Activated naive CD8-positive, alpha-beta T cell (primary cell): Measurements from ENCODE around the gene ETV3.

Source experiments
- H3K27ac Mint-ChIP-seq: one replicate; pipeline ENCODE4 v1.8.0; 2021; ENCODE audit warnings: mixed read lengths
- H3K27me3 Mint-ChIP-seq: one replicate; pipeline ENCODE4 v1.8.0; 2021; ENCODE audit warnings: mixed read lengths
- H3K36me3 Mint-ChIP-seq: one replicate; pipeline ENCODE4 v1.8.0; 2021; ENCODE audit warnings: mixed read lengths
- H3K4me1 Mint-ChIP-seq: one replicate; pipeline ENCODE4 v1.8.0; 2021; ENCODE audit warnings: low read depth, mixed read lengths
- H3K4me3 Mint-ChIP-seq: one replicate; pipeline ENCODE4 v1.8.0; 2021; ENCODE audit warnings: mild to moderate bottlenecking, mixed read lengths
- H3K9me3 Mint-ChIP-seq: one replicate; pipeline ENCODE4 v1.8.0; 2021; ENCODE audit warnings: low read depth, mixed read lengths

The ETV3 gene

DNA sequence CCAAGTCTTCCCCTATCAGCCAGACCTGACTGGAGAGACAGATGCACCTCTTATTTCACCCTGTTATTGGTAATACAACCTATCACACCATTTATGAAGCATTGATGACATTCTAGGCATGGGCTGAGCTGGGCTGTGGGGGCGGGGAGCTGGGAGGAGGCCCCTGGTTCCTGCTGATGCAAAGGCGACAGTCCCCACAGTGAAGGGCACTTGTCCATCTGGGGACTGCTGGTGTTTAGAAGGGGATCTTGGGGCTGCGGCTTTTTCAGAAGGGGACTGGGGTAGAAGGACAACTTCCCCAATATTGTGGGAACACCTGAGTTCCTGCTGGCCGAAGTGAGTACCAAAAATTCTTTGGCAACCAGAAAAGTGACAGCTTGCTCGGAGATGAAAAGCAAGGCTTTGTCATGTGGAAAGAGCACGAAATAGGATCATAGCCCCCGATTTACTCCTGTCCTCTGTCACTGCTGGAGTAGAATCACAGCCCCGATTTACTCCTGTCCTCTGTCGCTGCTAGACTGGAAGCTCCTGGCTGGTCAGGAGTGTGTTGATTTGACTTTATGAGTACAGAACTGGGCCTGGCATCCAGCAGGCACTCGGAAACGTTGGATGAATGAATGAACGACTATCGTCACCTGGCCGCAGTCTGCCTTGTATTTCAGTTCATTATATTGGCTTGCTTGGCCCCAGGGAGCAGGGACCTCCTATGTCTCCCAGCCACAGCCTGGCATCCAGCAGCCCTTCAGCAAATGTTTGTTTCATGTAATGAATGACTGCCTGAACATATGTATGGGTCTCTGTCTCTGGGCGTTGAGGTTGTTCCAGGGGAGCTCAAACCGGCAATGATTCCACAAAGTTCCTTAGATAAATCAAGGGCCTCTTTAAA lies 22.1 kb downstream of the ETV3 start:
- peaks cover 3% of the 10 kb centered on the region for H3K4me1 Mint-ChIP-seq
- H3K27me3 Mint-ChIP-seq: peaks cover 3% of the 10 kb centered on the region
- no peak overlapping the region for H3K4me3 Mint-ChIP-seq
- H3K9me3 Mint-ChIP-seq: no peaks in the 10 kb centered on the region
- H3K36me3 Mint-ChIP-seq: no peaks in the 10 kb centered on the region
- peak overlapping the region; percentile 8 for H3K27ac Mint-ChIP-seq

DNA sequence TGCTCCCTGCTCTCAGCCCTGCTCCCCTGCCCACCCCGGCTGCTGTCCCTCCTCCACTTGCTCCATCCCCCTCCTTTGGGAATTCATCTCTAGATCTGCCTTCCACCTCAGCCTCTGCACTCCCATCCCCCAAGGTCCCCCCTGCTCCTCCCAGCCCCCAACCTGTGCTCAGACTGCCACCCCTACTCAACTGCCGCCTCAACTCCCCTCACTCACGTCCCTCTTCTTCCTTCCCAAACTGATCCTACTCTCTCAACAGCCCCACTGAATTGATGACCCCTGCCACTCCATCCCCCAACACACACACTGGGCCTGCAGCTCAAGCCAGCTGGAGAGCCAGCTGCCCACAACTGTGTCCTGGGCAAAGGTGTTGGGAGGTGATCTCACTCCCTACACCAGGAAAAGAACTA lies 22.8 kb downstream of the ETV3 start:
- no peak overlapping the region for H3K27ac Mint-ChIP-seq
- peaks cover 3% of the 10 kb centered on the region for H3K27me3 Mint-ChIP-seq
- H3K36me3 Mint-ChIP-seq: no peaks in the 10 kb centered on the region
- no peak overlapping the region for H3K4me3 Mint-ChIP-seq
- H3K9me3 Mint-ChIP-seq: no peaks in the 10 kb centered on the region
- H3K4me1 Mint-ChIP-seq: peaks cover 3% of the 10 kb centered on the region

DNA sequence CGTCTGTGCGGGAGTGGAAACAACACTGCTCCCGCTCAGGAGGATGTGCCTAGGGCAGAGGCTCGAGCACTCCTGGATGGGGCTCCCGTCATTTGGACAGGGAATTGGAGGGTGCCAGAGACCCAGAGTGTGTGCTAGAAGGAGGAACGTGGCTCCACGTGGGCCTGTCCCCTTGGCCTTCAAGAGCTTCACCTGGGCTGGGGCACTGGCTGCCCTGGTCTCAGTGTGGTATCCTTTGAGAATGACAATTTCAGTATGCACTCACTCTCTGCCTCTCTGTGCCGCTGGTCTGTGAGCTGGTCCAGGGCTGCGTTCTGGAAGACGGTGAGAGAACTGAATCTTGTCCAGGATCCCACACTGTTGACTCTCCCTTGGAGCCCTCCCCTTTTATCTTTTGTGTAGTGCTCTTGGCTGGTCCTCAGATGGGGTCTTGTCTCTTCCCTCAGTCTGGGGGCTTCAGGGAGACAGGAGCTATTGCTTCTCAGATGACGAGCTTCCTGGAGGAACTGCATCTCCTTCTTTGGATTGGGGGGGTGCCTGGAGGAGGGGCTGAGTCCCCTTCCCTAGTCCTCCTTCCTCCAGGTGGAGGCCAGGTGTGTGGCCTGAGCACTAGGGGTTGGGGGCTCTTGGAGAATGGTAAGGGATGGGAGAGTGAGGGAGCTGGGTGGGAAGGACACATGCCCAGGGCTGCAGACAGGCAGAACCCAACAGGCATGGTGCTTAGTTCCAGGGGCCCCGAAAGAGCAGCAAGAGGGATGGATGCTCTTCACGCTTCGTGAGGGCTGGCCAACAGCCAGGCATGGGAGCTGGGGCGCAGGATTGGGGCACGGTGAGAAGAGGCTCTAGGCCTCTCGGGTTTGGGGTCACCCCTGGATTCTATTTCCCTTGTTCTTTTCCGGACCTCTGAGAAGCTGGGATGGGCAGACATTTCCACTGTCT lies 23.7 kb downstream of the ETV3 start:
- Mint-ChIP-seq H3K4me3 (no peak overlapping the region), H3K27me3 (peaks cover 3% of the 10 kb centered on the region), H3K9me3 (no peaks in the 10 kb centered on the region), H3K4me1 (peaks cover 3% of the 10 kb centered on the region), H3K27ac (no peak overlapping the region), H3K36me3 (no peaks in the 10 kb centered on the region)

DNA sequence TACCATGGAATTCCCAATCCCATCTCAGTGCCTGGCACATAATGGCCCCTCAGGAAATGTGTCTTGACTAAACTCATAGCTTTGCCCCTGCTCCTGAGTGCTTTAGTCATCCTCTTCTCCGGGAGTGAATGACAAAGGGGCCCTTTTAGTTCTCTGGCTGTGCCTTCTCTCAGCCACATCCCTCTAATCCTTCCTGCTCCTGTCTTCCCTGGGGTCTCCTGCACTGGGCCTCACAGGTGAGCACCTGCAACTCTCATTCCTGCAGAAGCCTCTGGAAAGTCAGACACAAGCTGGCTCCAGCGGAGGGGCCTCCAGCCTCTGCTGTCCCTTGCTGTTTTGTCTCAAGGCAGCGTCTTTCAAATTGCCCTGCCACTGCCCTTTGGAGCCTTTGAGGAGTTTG lies 24.6 kb downstream of the ETV3 start:
- no peaks in the 10 kb centered on the region for H3K9me3 Mint-ChIP-seq
- H3K36me3 Mint-ChIP-seq: no peaks in the 10 kb centered on the region
- no peak overlapping the region for H3K27ac Mint-ChIP-seq
- peaks cover 6% of the 10 kb centered on the region for H3K27me3 Mint-ChIP-seq
- H3K4me3 Mint-ChIP-seq: no peak overlapping the region
- H3K4me1 Mint-ChIP-seq: peaks cover 3% of the 10 kb centered on the region

DNA sequence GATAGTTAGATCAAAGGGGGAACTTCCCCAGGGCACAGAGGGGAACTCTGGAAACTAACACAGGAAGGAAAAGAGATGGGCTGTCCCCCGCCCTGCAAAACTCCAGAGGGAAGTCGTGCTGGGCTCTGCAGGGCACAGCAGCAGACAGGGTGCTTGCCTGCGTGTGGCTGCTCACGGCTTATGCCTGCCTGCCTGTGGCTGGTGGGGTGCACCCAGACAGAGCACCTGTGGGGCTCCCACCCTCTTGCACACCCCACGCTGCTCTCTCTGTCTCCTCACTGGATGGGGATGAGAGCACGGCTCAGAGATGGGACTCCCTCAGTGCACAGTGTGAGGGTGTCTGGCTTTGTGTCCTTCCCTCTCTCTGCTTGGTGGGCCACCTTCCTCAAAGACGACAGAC lies 25.1 kb downstream of the ETV3 start:
- H3K36me3 Mint-ChIP-seq: no peaks in the 10 kb centered on the region
- H3K9me3 Mint-ChIP-seq: no peaks in the 10 kb centered on the region
- peaks cover 10% of the 10 kb centered on the region for H3K27me3 Mint-ChIP-seq
- H3K4me1 Mint-ChIP-seq: peaks cover 3% of the 10 kb centered on the region
- H3K4me3 Mint-ChIP-seq: no peak overlapping the region
- no peak overlapping the region for H3K27ac Mint-ChIP-seq

DNA sequence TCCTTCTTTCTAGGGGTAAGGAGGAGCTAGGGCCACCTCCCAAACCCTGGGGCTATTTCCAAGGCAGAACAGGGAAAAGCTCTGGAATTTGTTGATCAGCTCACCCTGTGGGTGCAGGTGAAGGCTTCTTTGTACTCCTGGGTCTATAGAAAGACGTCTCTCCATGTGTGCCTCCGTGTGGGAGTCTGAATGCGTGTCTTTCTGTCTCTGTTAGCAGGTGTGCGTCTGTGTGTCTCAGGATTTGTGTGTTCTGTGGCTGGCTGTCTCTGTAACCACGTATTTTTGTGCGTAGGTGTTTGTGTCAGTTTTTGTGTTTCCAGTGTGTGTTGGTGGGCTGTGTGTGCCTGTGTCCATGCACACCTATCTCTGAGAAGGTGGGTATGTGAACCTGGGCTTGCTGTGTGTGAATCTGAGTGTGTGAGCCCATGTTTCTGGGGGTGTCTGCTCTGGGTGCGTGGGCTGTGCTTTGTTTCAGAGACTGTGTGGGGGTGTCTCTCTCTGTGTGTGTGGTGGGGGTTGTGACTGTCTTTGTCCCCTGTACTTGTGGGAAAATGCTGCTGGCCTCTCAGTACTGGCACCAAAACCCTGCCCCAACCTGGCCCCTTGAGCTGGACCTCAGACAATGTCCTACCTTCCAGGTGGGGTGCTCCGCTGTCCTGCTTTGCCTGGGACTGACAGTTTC lies 25.9 kb downstream of the ETV3 start:
- peaks cover 15% of the 10 kb centered on the region for H3K27me3 Mint-ChIP-seq
- peaks cover 3% of the 10 kb centered on the region for H3K4me1 Mint-ChIP-seq
- H3K4me3 Mint-ChIP-seq: no peak overlapping the region
- no peak overlapping the region for H3K27ac Mint-ChIP-seq
- H3K9me3 Mint-ChIP-seq: no peaks in the 10 kb centered on the region
- H3K36me3 Mint-ChIP-seq: no peaks in the 10 kb centered on the region

DNA sequence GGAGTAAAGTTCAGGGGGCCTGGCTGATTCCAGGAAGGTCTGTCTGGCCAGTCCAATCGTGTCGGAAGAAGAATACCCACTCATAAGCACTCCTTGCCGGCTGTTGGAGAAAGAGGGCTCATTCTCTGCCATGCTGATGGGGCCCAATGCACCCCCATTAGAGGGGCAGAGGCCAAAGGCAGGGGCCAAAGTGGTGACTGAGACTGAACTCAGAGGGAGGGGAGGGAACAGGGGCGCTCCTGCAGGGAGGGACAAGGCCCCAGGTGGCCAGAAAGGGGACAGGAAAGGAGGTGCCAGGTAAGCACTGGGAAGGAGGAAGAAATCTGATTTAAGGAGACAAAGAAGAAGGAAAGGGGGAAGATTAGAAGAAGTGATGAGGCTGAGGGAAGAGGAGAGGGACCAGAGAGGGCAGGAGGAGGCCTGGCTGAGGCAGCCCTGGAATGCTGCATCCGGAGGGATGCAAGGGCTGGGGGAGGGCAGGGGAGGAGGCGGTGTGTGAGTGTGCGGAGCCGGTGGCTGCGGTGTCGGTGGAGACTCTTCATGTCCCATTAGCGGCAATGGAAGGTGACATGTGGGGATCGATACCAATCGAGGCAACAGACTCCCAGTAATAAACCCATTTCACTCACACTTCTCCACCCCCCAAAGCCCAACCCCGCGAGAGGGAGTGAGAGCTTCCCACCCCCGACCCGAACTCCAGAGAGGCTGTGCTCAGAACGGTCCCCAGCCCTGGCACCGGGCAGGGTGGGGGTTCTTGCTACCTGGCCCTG lies 26.6 kb downstream of the ETV3 start:
- no peak overlapping the region for H3K4me3 Mint-ChIP-seq
- H3K9me3 Mint-ChIP-seq: no peaks in the 10 kb centered on the region
- no peaks in the 10 kb centered on the region for H3K36me3 Mint-ChIP-seq
- peaks cover 15% of the 10 kb centered on the region for H3K27me3 Mint-ChIP-seq
- no peak overlapping the region for H3K27ac Mint-ChIP-seq
- no peaks in the 10 kb centered on the region for H3K4me1 Mint-ChIP-seq

DNA sequence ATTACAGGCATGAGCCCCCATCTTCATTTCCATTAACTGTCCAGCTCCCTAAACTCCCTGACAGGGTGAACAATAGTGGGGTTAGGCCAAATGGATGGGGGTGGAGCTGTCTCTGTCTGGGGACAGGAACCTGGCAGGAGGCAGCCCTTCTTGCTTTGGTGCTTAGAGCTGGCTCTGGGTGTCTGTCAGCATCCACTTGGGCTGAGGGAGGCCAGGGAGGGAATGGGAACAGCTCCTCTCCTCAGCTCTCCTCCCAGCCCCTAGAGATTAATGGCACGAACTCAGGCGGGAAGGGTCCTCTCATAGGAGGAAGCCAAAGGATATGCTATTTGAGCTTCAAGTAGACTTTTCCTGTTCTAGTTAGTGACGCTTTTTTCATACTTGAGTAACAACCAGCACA lies 27.5 kb downstream of the ETV3 start:
- no peaks in the 10 kb centered on the region for H3K36me3 Mint-ChIP-seq
- no peaks in the 10 kb centered on the region for H3K4me1 Mint-ChIP-seq
- H3K4me3 Mint-ChIP-seq: no peak overlapping the region
- H3K27me3 Mint-ChIP-seq: peaks cover 15% of the 10 kb centered on the region
- H3K9me3 Mint-ChIP-seq: no peaks in the 10 kb centered on the region
- H3K27ac Mint-ChIP-seq: no peak overlapping the region

DNA sequence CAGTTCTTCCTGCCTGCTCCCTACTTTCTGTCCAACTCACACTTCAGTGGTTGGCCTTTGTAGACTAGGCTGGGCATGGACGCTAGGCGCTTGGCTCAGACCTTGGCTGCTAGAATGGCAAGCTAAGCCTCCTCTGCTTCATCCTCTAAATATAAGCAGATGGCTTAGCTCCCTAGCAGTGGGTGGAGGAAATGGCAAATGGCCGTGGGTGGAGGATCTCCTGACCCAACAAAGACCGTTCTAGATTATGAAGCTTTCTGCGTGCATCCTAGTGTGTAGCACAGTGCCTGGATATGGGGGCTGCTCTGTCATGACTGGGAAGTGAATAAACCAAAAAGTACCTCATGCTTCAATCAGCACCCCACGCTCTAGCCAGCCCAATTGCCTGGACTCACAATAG lies 28.2 kb downstream of the ETV3 start:
- Mint-ChIP-seq H3K4me3 (no peak overlapping the region), H3K27me3 (peaks cover 15% of the 10 kb centered on the region), H3K27ac (no peak overlapping the region), H3K9me3 (no peaks in the 10 kb centered on the region), H3K36me3 (no peaks in the 10 kb centered on the region), H3K4me1 (no peaks in the 10 kb centered on the region)

DNA sequence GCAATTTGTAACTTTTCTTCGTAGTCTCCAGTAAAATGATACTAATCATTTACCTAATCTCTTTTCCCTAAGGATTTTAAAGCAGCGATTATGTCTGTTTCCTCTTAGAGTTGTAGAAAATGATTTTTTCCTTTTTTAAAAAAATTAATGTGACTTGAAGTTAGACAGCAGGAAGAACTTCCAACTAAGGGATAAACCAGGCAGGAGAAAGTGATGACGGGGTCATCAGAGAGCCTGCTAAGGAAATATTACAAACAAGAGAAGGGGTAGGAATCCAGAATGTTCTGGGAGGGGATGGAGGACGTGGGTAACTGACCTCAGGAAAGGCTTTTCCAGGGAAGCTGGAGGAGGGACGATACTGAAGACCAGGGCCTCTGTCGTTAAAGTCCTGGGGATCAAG lies 29.7 kb downstream of the ETV3 start:
- H3K27ac Mint-ChIP-seq: no peak overlapping the region

DNA sequence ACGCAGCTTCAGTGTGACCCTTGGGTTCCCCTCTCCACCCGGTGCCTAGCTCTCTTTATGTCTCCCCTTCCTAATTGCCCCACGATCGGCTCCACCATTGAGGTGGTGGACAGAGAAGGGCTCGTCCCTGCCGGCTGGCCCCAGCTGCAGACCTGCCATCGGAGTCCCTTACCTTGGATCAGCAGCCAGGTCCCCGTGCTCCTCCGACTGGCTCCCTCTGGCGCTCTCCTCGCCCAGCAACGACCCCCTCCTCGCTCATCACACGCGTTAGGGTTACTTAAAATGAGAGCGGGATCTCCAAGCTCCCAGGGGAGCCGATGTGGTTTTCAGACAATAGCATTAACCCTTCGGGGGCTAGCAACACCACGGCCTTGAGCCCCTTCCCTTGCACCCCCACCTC lies 30.5 kb downstream of the ETV3 start:
- H3K36me3 Mint-ChIP-seq: no peaks in the 10 kb centered on the region
- H3K4me3 Mint-ChIP-seq: no peak overlapping the region
- H3K27me3 Mint-ChIP-seq: peaks cover 15% of the 10 kb centered on the region
- no peak overlapping the region for H3K27ac Mint-ChIP-seq
- H3K4me1 Mint-ChIP-seq: no peaks in the 10 kb centered on the region
- no peaks in the 10 kb centered on the region for H3K9me3 Mint-ChIP-seq

More for the DNA sequence above, 29.7 kb downstream of the ETV3 start:
- no peaks in the 10 kb centered on the region for H3K36me3 Mint-ChIP-seq
- no peaks in the 10 kb centered on the region for H3K4me1 Mint-ChIP-seq
- H3K27me3 Mint-ChIP-seq: peaks cover 15% of the 10 kb centered on the region
- no peak overlapping the region for H3K4me3 Mint-ChIP-seq
- no peaks in the 10 kb centered on the region for H3K9me3 Mint-ChIP-seq

DNA sequence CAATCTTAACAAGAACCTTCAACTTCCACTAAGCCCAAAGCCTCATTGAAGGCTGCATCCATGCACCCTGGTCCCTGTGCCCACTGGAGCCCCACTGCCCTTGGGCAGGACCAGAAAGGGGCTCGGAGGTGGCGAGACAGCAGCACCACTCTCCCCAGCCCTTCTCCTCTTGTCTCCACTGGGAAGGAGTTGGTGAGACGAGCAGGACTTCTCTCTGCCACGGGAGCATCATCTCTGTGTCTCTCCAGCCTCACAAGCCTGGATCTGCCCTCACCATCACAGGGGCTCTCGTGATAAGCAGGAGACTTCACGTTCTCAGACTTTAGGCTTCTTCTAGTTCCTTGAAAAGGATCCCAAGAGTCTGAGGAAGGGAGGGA lies 31.4 kb downstream of the ETV3 start:
- Mint-ChIP-seq H3K27me3 (peaks cover 12% of the 10 kb centered on the region), H3K27ac (no peak overlapping the region), H3K4me3 (no peak overlapping the region), H3K4me1 (no peaks in the 10 kb centered on the region), H3K36me3 (no peaks in the 10 kb centered on the region), H3K9me3 (no peaks in the 10 kb centered on the region)

DNA sequence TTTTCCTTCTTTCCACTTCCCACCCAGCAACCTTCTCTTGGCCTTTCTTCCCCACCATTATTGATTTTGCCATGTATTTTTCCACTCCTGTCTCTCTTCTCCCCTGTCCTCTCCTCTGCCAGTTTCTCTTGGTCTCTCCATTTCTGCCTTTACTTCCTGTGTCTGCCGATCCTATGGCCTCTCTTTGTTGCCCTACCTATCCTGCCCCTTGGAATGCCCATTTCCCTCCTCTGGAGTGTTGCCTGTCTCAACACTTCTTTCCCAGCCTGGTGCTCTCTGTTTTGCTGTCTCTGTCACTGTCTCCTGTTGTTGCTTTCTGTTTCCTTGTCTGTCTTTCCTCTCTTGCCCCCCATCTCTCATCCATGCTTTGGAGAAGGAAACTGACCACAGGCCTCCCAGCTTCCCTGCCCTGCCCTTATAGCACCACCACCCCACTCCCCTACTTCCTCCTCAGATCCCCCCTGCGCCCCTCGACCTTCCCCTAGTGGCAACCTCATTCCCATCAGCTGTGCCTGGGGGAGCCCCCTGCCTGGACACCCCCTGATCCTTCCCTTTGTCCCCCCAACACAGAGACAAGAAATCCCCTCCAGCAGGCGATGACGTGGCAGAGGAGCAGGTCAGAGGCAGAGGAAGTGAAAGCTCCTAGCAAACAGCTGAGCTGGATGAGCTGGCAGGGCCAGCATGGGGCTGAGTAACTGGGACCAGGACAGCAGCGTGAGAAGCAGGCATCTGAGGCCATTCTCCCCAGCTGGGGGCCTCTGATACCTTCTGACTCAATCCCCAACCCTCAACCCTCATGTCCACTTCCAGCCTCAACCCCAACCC lies 32.0 kb downstream of the ETV3 start:
- Mint-ChIP-seq H3K27ac (no peak overlapping the region), H3K4me1 (no peaks in the 10 kb centered on the region), H3K36me3 (no peaks in the 10 kb centered on the region), H3K4me3 (no peak overlapping the region), H3K9me3 (no peaks in the 10 kb centered on the region), H3K27me3 (peaks cover 12% of the 10 kb centered on the region)
